H1 (cell line): Measurements from ENCODE around the gene CDH20. TPM values are rescaled to one million over a fixed set of nuclear protein-coding genes. Genes with fewer than 3 reads are reported as not detected.

Experiments
- CTCF ChIA-PET: fragments of 300-600 bp; sonication (Branson Sonifier 250); formaldehyde crosslinking; loops from one replicate; lab custom pipeline; 2021; ENCODE audit not compliant: partially characterized antibody; lab: Charles Lee
- POLR2A ChIA-PET: fragments of 300-600 bp; sonication (Branson Sonifier 250); formaldehyde crosslinking; loops from one replicate; lab custom pipeline; 2021; ENCODE audit warnings: inconsistent platforms; ENCODE audit not compliant: partially characterized antibody; lab: Charles Lee
- DNase-seq, 2 experiments: peaks; one replicate each; pipeline versions ENCODE4 v3.0.0 to v3.0.0-alpha.2; 2010 to 2022; ENCODE audit warnings: low spot score in 2 of 2, low read depth in 1 of 2, mixed read lengths in 1 of 2
- FAIRE-seq: peaks from 2 replicates; lab custom pipeline; 2011; peaks lifted over from hg19 to GRCh38; lab: Jason Lieb, UNC
- H2AFZ ChIP-seq: 2 replicates; pipeline ENCODE4 v1.8.1; 2012; ENCODE audit warnings: low read length, inconsistent platforms
- H2AK5ac ChIP-seq: 2 replicates; pipeline ENCODE4 v1.6.1; 2013; ENCODE audit warnings: low read depth, low read length
- H2BK120ac ChIP-seq: replicated peaks from 2 replicates; pipeline ENCODE3; 2013; ENCODE audit warnings: low read depth, low read length, inconsistent platforms
- H2BK12ac ChIP-seq: 2 replicates; pipeline ENCODE4 v1.6.1; 2013; ENCODE audit warnings: low read depth, low read length
- H2BK15ac ChIP-seq: 2 replicates; pipeline ENCODE4 v1.6.1; 2013; ENCODE audit warnings: low read length
- H2BK20ac ChIP-seq: 2 replicates; pipeline ENCODE4 v1.6.1; 2013; ENCODE audit warnings: low read length
- H2BK5ac ChIP-seq: 2 replicates; pipeline ENCODE4 v1.6.1; 2013; ENCODE audit warnings: low read depth, low read length
- H3K14ac ChIP-seq: 2 replicates; pipeline ENCODE4 v1.6.1; 2013; ENCODE audit warnings: inconsistent platforms; ENCODE audit not compliant: insufficient read length
- H3K18ac ChIP-seq: 2 replicates; pipeline ENCODE4 v1.6.1; 2013; ENCODE audit warnings: low read length; ENCODE audit errors: extremely low read depth
- H3K23ac ChIP-seq: 2 replicates; pipeline ENCODE4 v1.6.1; 2013; ENCODE audit warnings: inconsistent platforms; ENCODE audit not compliant: insufficient read length
- H3K23me2 ChIP-seq: 2 replicates; pipeline ENCODE4 v1.6.1; 2013; ENCODE audit warnings: low read depth, low read length
- H3K27ac ChIP-seq: 2 replicates; pipeline ENCODE4 v1.6.1; 2011; ENCODE audit warnings: low read depth, low read length, inconsistent platforms
- H3K27me3 ChIP-seq, 4 experiments: replicated peaks in 1 of 4; 1 replicate in 1 of 4; 2 replicates in 3 of 4; pipeline versions ENCODE4 v1.6.1 to v1.8.1; 2011 to 2013; ENCODE audit warnings: low read length in 3 of 4, mild to moderate bottlenecking in 3 of 4, inconsistent platforms in 2 of 4, mixed read lengths in 2 of 4, moderate library complexity in 1 of 4; ENCODE audit not compliant: control insufficient read depth in 3 of 4, insufficient read depth in 3 of 4; ENCODE audit errors: extremely low read depth in 1 of 4
- H3K36me3 ChIP-seq, 4 experiments: 2 replicates each; pipeline versions ENCODE4 v1.6.1 to v1.8.1; 2011 to 2013; ENCODE audit warnings: mild to moderate bottlenecking in 4 of 4, low read length in 3 of 4, moderate library complexity in 2 of 4, control low read depth in 1 of 4, inconsistent platforms in 1 of 4; ENCODE audit not compliant: insufficient read depth in 4 of 4, control insufficient read depth in 2 of 4
- H3K4ac ChIP-seq: replicated peaks from 2 replicates; pipeline ENCODE3; 2013; ENCODE audit warnings: low read length, low read depth, mixed read lengths, inconsistent platforms; ENCODE audit not compliant: insufficient read length
- H3K4me1 ChIP-seq, 4 experiments: replicated peaks in 1 of 4; 1 replicate in 1 of 4; 2 replicates in 3 of 4; pipeline versions ENCODE4 v1.6.1 to v1.8.1; 2011 to 2013; ENCODE audit warnings: low read length in 3 of 4, inconsistent platforms in 2 of 4, mixed read lengths in 1 of 4; ENCODE audit not compliant: insufficient read depth in 4 of 4, control insufficient read depth in 3 of 4
- H3K4me2 ChIP-seq, 2 experiments: 2 replicates each; pipeline versions ENCODE4 v1.6.1 to v1.8.1; 2011 to 2013; ENCODE audit warnings: low read depth in 2 of 2, low read length in 2 of 2, control low read depth in 1 of 2, inconsistent platforms in 1 of 2, mild to moderate bottlenecking in 1 of 2; ENCODE audit not compliant: insufficient read depth in 1 of 2
- H3K4me3 ChIP-seq, 4 experiments: fragments of 200-600, 300-600 bp in 1 of 4; sonication (generic), shearing (Covaris generic), sonication (Bioruptor Twin) in 1 of 4; 2 replicates each; pipeline versions ENCODE4 v1.5.1 to v1.8.1; 2011 to 2016; ENCODE audit warnings: low read length in 4 of 4, low read depth in 3 of 4, control low read depth in 2 of 4, inconsistent platforms in 2 of 4, mild to moderate bottlenecking in 2 of 4, mixed read lengths in 1 of 4, moderate library complexity in 1 of 4; ENCODE audit not compliant: insufficient read depth in 2 of 4; ENCODE audit errors: extremely low read depth in 1 of 4
- H3K56ac ChIP-seq: replicated peaks from 2 replicates; pipeline ENCODE3; 2013; ENCODE audit warnings: low read depth, mild to moderate bottlenecking, mixed read lengths, low read length, inconsistent platforms; ENCODE audit not compliant: insufficient read length
- H3K79me1 ChIP-seq: 2 replicates; pipeline ENCODE4 v1.6.1; 2013; ENCODE audit warnings: low read depth, low read length, control low read depth
- H3K79me2 ChIP-seq, 2 experiments: 2 replicates each; pipeline versions ENCODE4 v1.6.1 to v1.8.1; 2012 to 2013; ENCODE audit warnings: low read length in 2 of 2, mild to moderate bottlenecking in 2 of 2, inconsistent platforms in 1 of 2; ENCODE audit not compliant: insufficient read depth in 2 of 2, control insufficient read depth in 1 of 2
- H3K9ac ChIP-seq, 4 experiments: replicated peaks in 1 of 4; 1 replicate in 1 of 4; 2 replicates in 3 of 4; pipeline versions ENCODE4 v1.6.1 to v1.8.1; 2011 to 2013; ENCODE audit warnings: low read depth in 3 of 4, low read length in 3 of 4, control low read depth in 2 of 4, mild to moderate bottlenecking in 2 of 4, moderate library complexity in 2 of 4, inconsistent platforms in 1 of 4; ENCODE audit errors: extremely low read depth in 1 of 4
- H3K9me3 ChIP-seq, 2 experiments: 2 replicates each; pipeline versions ENCODE4 v1.6.1 to v1.8.1; 2012 to 2013; ENCODE audit warnings: mild to moderate bottlenecking in 2 of 2, moderate library complexity in 2 of 2, control low read depth in 1 of 2, inconsistent platforms in 1 of 2, low read depth in 1 of 2, low read length in 1 of 2, mixed read lengths in 1 of 2; ENCODE audit not compliant: insufficient read depth in 2 of 2
- H4K20me1 ChIP-seq, 2 experiments: replicated peaks in 1 of 2; 2 replicates each; pipeline versions ENCODE3 to v1.8.1; 2011 to 2013; ENCODE audit warnings: inconsistent platforms in 2 of 2, low read length in 2 of 2, mild to moderate bottlenecking in 1 of 2; ENCODE audit not compliant: insufficient read depth in 2 of 2, control insufficient read depth in 1 of 2
- H4K5ac ChIP-seq: 2 replicates; pipeline ENCODE4 v1.6.1; 2013; ENCODE audit warnings: low read length, low read depth, mixed read lengths, inconsistent platforms; ENCODE audit not compliant: insufficient read length
- H4K8ac ChIP-seq: 2 replicates; pipeline ENCODE4 v1.8.0; 2013; ENCODE audit warnings: mild to moderate bottlenecking, moderate library complexity, low read length, inconsistent platforms; ENCODE audit not compliant: insufficient read depth; ENCODE audit errors: extremely low read depth
- H4K91ac ChIP-seq: replicated peaks from 2 replicates; pipeline ENCODE3; 2013; ENCODE audit warnings: low read length, mixed read lengths, inconsistent platforms; ENCODE audit not compliant: insufficient read length
- FOSL1 ChIP-seq: IDR thresholded peaks from 2 replicates; pipeline ENCODE4 v1.6.1; 2011; ENCODE audit warnings: mild to moderate bottlenecking, low read depth, low read length, moderate library complexity; ENCODE audit not compliant: insufficient read depth
- WGBS, 2 experiments: shearing (Covaris generic) in 1 of 2; methylation state at CpG; one replicate each; pipeline versions ENCODE4 v1.1.6 to v1.1.7; 2013 to 2015; ENCODE audit warnings: low lambda C conversion rate in 2 of 2, mixed read lengths in 2 of 2, inconsistent platforms in 1 of 2, low coverage in 1 of 2, missing lambda C conversion rate in 1 of 2; ENCODE audit not compliant: insufficient replicate concordance in 2 of 2, insufficient coverage in 1 of 2, insufficient read length in 1 of 2; ENCODE audit errors: extremely low coverage in 1 of 2, missing lambda C conversion rate in 1 of 2; 5-methylcytosine and 5-hydroxymethylcytosine counted together
- polyA plus RNA-seq, 7 experiments: library from polyadenylated mRNA; depleted of rRNA in 3 of 7; stranded (reverse) in 5 of 7; unstranded in 2 of 7; fragments of >200 nt in 5 of 7; fragments of 200-250 nt in 2 of 7; gene quantifications; 1 replicate in 5 of 7; 2 replicates in 1 of 7; 4 replicates in 1 of 7; pipeline versions ENCODE4 v1.2.1 to v1.2.3, GENCODE V29; 2011 to 2013; ENCODE audit warnings: missing spikeins in 2 of 7, mixed read lengths in 2 of 7
- total RNA-seq: library from RNA; stranded (reverse); fragmentation: NEBNext Ultra II Directional; extraction: Animal tissue kit (Norgen Biotek cat#: 25700); gene quantifications from 2 replicates; pipeline ENCODE4 v1.2.1, GENCODE V29; 2021

The CDH20 gene
- total and polyA plus RNA-seq, 2 of the 8 experiments (the other 6 are each of a cell fraction or from before 2014, with no cell fraction given): 0.07 to 0.12 TPM

GRCh38 chr18:61290616-61291015 is 42.6 kb upstream of the CDH20 start:
- Histone ChIP-seq H3K27me3 (no peaks in the 10 kb centered on the region), H3K23me2 (no peaks in the 10 kb centered on the region), H3K56ac (no peak overlapping the region), H3K27ac (no peak overlapping the region), H3K4me2 (no peak overlapping the region), H3K36me3 (no peaks in the 10 kb centered on the region), H4K5ac (no peak overlapping the region), H2BK15ac (no peak overlapping the region), H3K14ac (no peak overlapping the region), H4K8ac (no peak overlapping the region; the same call in 1 of the 2 replicates), H3K9me3 (no peaks in the 10 kb centered on the region), H2BK12ac (no peak overlapping the region), H3K4me1 (peaks cover 0 to 5% (median 0%) of the 10 kb centered on the region in 4 experiments; a peak in 1 of 7 replicates), H3K9ac (no peak overlapping the region), H2AFZ (no peak overlapping the region), H3K4me3 (no peak overlapping the region), H4K20me1 (no peaks in the 10 kb centered on the region)
- DNase-seq: no peak
- ChIA-PET CTCF (interaction anchor here (1.5 kb wide), 1 partner anchor 841 kb away, joined by 3 read pairs; no protein-coding TSS in a partner anchor), POLR2A (no interaction called here)
- no peak for FAIRE-seq
- no peak for TF ChIP-seq FOSL1
- TF ChIP-seq, all 59 proteins: peak for 0
- no peaks in the 10 kb centered on the region for H3K79me2 ChIP-seq
- WGBS, 2 experiments: 100% methylated on average over 5 of the region's 5 CpGs; no CpG with 5 or more reads in 1 of the 2 experiments
- no peaks in the 10 kb centered on the region for H3K79me1 ChIP-seq
- no peak overlapping the region for H2BK20ac ChIP-seq
- H2AK5ac ChIP-seq: no peak overlapping the region
- H3K23ac ChIP-seq: no peak overlapping the region
- H2BK5ac ChIP-seq: no peak overlapping the region
- no peak overlapping the region for H3K18ac ChIP-seq
- H2BK120ac ChIP-seq: no peak overlapping the region
- H3K4ac ChIP-seq: no peak overlapping the region
- H4K91ac ChIP-seq: no peak overlapping the region
